Spleen (tissue), 7 donors: ENCODE measurements around the gene LRSAM1.

Experiments
- POLR2A ChIP-seq, 3 donors: fragments of 450-650 bp; IDR thresholded peaks; one replicate each; pipeline ENCODE4 v1.5.1; 2017; ENCODE audit warnings: antibody characterized with exemption in 3 of 3, mild to moderate bottlenecking in 1 of 3
- TF ChIP-seq, protein P1 (sequence below), 11 experiments: fragments of 200-600 bp in 7 of 11; fragments of 450-650 bp in 4 of 11; sonication (generic) in 4 of 11; IDR thresholded peaks in 8 of 11; conservative IDR thresholded peaks in 3 of 11; 1 replicate in 7 of 11; 2 replicates in 4 of 11; pipeline versions ENCODE4 v1.4.0 to v1.8.0; 2016 to 2021; ENCODE audit warnings: antibody characterized with exemption in 11 of 11, inconsistent platforms in 4 of 11, mild to moderate bottlenecking in 1 of 11
- donor health status: DM: no; HTN: no; CAD: no; lungs with moderate emphysema.
- donor health status: DM: no; HTN: no; CAD: no.
- donor health status: DM: no; HTN: no; CAD: no.

DNA sequence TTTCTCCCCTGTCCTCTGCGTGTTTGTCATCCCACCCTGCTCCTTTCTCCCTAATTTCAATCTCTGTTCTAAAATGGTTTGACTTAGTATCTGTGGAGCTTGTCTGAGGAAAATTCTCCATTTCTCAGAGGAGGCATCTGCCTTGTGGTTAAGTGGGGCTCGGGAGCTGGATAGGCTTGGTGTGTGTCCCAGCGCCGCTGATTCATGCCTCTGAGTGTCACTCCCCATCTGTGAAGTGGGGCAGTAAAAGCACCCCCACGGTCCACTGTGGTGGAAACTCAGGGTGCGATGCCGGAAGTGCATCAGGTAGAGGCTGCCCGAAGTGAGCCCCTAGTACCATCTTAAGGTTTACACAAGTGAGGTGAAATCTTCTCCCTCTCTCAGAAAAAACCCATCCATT, 37.6 kb downstream of the LRSAM1 start:
- TF ChIP-seq, protein P1, sequence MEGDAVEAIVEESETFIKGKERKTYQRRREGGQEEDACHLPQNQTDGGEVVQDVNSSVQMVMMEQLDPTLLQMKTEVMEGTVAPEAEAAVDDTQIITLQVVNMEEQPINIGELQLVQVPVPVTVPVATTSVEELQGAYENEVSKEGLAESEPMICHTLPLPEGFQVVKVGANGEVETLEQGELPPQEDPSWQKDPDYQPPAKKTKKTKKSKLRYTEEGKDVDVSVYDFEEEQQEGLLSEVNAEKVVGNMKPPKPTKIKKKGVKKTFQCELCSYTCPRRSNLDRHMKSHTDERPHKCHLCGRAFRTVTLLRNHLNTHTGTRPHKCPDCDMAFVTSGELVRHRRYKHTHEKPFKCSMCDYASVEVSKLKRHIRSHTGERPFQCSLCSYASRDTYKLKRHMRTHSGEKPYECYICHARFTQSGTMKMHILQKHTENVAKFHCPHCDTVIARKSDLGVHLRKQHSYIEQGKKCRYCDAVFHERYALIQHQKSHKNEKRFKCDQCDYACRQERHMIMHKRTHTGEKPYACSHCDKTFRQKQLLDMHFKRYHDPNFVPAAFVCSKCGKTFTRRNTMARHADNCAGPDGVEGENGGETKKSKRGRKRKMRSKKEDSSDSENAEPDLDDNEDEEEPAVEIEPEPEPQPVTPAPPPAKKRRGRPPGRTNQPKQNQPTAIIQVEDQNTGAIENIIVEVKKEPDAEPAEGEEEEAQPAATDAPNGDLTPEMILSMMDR (IDR thresholded peaks at IDR 0.05 in 8 of 11, conservative IDR thresholded peaks at IDR 0.05 in 3 of 11): no peak
- no peak for TF ChIP-seq POLR2A (IDR thresholded peaks at IDR 0.05)
